Liver (tissue), 9 donors: Measurements from ENCODE around the gene GPR146. TPM values are rescaled to one million over a fixed set of nuclear protein-coding genes. Genes with fewer than 3 reads are reported as not detected.

Experiments
- DNase-seq: peaks from one replicate; pipeline ENCODE4 v3.0.0-alpha.2; 2017; ENCODE audit warnings: low spot score
- H3K27ac ChIP-seq, 2 donors: one replicate each; pipeline ENCODE4 v1.7.0; 2013; ENCODE audit warnings: inconsistent platforms in 2 of 2, low read length in 2 of 2, control low read depth in 1 of 2, low read depth in 1 of 2, mild to moderate bottlenecking in 1 of 2
- H3K27me3 ChIP-seq, 4 donors: one replicate each; pipeline versions ENCODE4 v1.6.1 to v1.7.0; 2013; ENCODE audit warnings: low read length in 3 of 4, inconsistent platforms in 1 of 4, mild to moderate bottlenecking in 1 of 4, moderate library complexity in 1 of 4; ENCODE audit not compliant: control insufficient read depth in 4 of 4, insufficient read depth in 4 of 4
- H3K36me3 ChIP-seq, 4 donors: one replicate each; pipeline versions ENCODE4 v1.6.1 to v1.7.0; 2013; ENCODE audit warnings: low read length in 3 of 4, mild to moderate bottlenecking in 3 of 4, low read depth in 1 of 4, moderate library complexity in 1 of 4; ENCODE audit not compliant: control insufficient read depth in 4 of 4, insufficient read depth in 3 of 4
- H3K4me1 ChIP-seq, 4 donors: one replicate each; pipeline versions ENCODE4 v1.6.1 to v1.7.0; 2013; ENCODE audit warnings: low read length in 3 of 4, mild to moderate bottlenecking in 3 of 4, moderate library complexity in 1 of 4; ENCODE audit not compliant: control insufficient read depth in 4 of 4, insufficient read depth in 4 of 4
- H3K4me3 ChIP-seq, 3 donors: one replicate each; pipeline versions ENCODE4 v1.6.1 to v1.7.0; 2013; ENCODE audit warnings: low read length in 3 of 3, control low read depth in 1 of 3, low read depth in 1 of 3, mild to moderate bottlenecking in 1 of 3
- H3K9ac ChIP-seq, 2 donors: one replicate each; pipeline ENCODE4 v1.7.0; 2013; ENCODE audit warnings: low read length in 2 of 2, mild to moderate bottlenecking in 2 of 2, moderate library complexity in 2 of 2, control low read depth in 1 of 2, low read depth in 1 of 2
- H3K9me3 ChIP-seq, 4 donors: one replicate each; pipeline versions ENCODE4 v1.6.1 to v1.7.0; 2013; ENCODE audit warnings: low read length in 3 of 4; ENCODE audit not compliant: control insufficient read depth in 4 of 4
- ATF3 ChIP-seq: IDR thresholded peaks from 2 replicates; pipeline ENCODE4 v1.6.1; 2016; ENCODE audit warnings: antibody characterized with exemption
- CTCF ChIP-seq: fragments of 150-350 bp; IDR thresholded peaks from 2 replicates; pipeline ENCODE4 v1.5.1; 2017; ENCODE audit warnings: improper control_type of control experiment, low read depth, low read length; ENCODE audit not compliant: missing input control
- EGR1 ChIP-seq, 2 donors: IDR thresholded peaks; 2 replicates each; pipeline ENCODE4 v1.6.1; 2016 to 2018; ENCODE audit warnings: antibody characterized with exemption in 2 of 2, low read depth in 2 of 2
- FOXA1 ChIP-seq: IDR thresholded peaks from 2 replicates; pipeline ENCODE4 v1.6.1; 2016; ENCODE audit warnings: antibody characterized with exemption
- FOXA2 ChIP-seq: IDR thresholded peaks from 2 replicates; pipeline ENCODE4 v1.6.1; 2016; ENCODE audit warnings: antibody characterized with exemption
- GABPA ChIP-seq, 2 donors: IDR thresholded peaks in 1 of 2; conservative IDR thresholded peaks in 1 of 2; 2 replicates each; pipeline ENCODE4 v1.6.1; 2016; ENCODE audit warnings: antibody characterized with exemption in 2 of 2, mild to moderate bottlenecking in 1 of 2, moderate library complexity in 1 of 2
- HNF4A ChIP-seq, 2 donors: conservative IDR thresholded peaks; 2 replicates each; pipeline ENCODE4 v1.6.1; 2016; ENCODE audit warnings: antibody characterized with exemption in 2 of 2, mild to moderate bottlenecking in 2 of 2
- HNF4G ChIP-seq: IDR thresholded peaks from 2 replicates; pipeline ENCODE4 v1.6.1; 2016; ENCODE audit warnings: antibody characterized with exemption
- NR2F2 ChIP-seq: IDR thresholded peaks from 2 replicates; pipeline ENCODE4 v1.6.1; 2016; ENCODE audit warnings: antibody characterized with exemption
- RAD21 ChIP-seq, 2 donors: IDR thresholded peaks; 2 replicates each; pipeline ENCODE4 v1.6.1; 2016; ENCODE audit warnings: antibody characterized with exemption in 2 of 2, mild to moderate bottlenecking in 2 of 2
- RXRA ChIP-seq, 2 donors: IDR thresholded peaks; 2 replicates each; pipeline ENCODE4 v1.6.1; 2017 to 2018; ENCODE audit warnings: antibody characterized with exemption in 2 of 2, mild to moderate bottlenecking in 1 of 2
- SP1 ChIP-seq: IDR thresholded peaks from 2 replicates; pipeline ENCODE4 v1.6.1; 2018; ENCODE audit warnings: antibody characterized with exemption, mild to moderate bottlenecking
- TAF1 ChIP-seq: conservative IDR thresholded peaks from 2 replicates; pipeline ENCODE4 v1.6.1; 2016; ENCODE audit warnings: antibody characterized with exemption, mild to moderate bottlenecking
- YY1 ChIP-seq: IDR thresholded peaks from 2 replicates; pipeline ENCODE4 v1.6.1; 2016; ENCODE audit warnings: antibody characterized with exemption, mild to moderate bottlenecking
- ZBTB33 ChIP-seq: IDR thresholded peaks from 2 replicates; pipeline ENCODE4 v1.6.1; 2016; ENCODE audit warnings: antibody characterized with exemption
- WGBS: extraction: QIAGEN DNeasy Blood & Tissue Kit; methylation state at CpG from one replicate; pipeline ENCODE4 v1.1.7; 2013; 5-methylcytosine and 5-hydroxymethylcytosine counted together
- polyA plus RNA-seq, 2 donors: library from polyadenylated mRNA; stranded (reverse) in 1 of 2; unstranded in 1 of 2; fragments of 200-250 nt in 1 of 2; fragments of >200 nt in 1 of 2; fragmentation: Nextera tagmentation in 1 of 2; extraction: Ambion mirVana in 1 of 2; gene quantifications; one replicate each; pipeline versions ENCODE4 v1.2.1 to v1.2.3, GENCODE V29; 2013 to 2015
- total RNA-seq, 2 donors: library from RNA; depleted of rRNA; stranded (reverse); fragments of >200 nt; gene quantifications; one replicate each; pipeline ENCODE4 v1.2.3, GENCODE V29; 2014
- TF ChIP-seq, protein P1 (sequence below): IDR thresholded peaks from 2 replicates; pipeline ENCODE4 v1.6.1; 2016; ENCODE audit warnings: antibody characterized with exemption, mild to moderate bottlenecking
- TF ChIP-seq, protein P2 (sequence below): IDR thresholded peaks from 2 replicates; pipeline ENCODE4 v1.6.1; 2016; ENCODE audit warnings: antibody characterized with exemption
- donor health status: healthy.
- donor health status: healthy.
- donor health status: healthy.
- donor health status: healthy.
- donor health status: healthy.

Gene GPR146
- total and polyA plus RNA-seq, 4 donors, result 15.5 to 33.5 (median 26.7) TPM

DNA sequence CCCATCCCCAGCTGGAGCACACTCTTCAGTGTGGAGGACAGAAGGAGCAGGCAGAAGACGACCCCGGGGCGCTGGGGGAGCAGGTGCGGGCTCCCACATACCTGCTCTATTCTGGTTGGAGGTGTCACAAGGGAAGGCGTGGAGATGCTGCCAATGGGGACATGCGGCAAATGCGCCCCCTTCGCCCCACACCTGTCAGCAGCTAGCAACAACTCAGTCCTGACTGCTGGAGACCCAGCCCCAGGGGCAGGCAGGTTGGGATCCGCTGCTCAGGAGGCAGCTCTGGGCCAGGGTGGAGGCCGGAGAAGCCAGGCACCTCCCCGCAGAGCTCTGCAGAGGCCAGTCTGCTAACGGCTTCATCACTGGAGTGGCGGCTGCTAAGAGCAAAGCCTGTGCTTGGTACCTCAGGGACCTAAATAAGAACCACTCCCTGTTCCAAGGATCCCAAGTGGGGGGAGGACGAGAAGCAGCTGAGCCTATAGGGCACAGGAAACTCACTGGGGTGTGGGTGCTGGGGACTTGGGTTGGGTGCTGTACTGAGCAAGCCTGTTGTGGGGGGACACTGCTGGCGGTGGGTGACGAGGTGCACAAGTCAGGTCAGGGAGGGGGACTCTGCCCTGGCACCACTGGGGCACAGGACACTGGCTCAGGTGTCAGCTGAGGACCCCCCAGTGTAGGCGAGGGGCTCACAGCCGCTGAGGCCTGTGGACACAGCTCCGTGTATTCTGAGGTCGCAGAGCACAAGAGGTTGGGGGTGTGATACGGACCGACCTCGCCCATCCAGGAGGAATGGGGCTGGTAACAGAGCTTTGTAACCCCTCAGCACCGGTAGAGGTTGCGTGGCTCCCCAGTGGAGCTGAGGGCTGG lies 19.2 kb upstream of the GPR146 start:
- 96% methylated on average over 25 of the region's 25 CpGs for WGBS
- Histone ChIP-seq H3K9ac (no peak overlapping the region), H3K9me3 (no peaks in the 10 kb centered on the region), H3K27me3 (no peaks in the 10 kb centered on the region), H3K27ac (no peak overlapping the region), H3K36me3 (peaks cover 0 to 5% (median 0%) of the 10 kb centered on the region in 4 donors), H3K4me1 (peaks cover 0 to 9% (median 6%) of the 10 kb centered on the region in 4 donors), H3K4me3 (no peak overlapping the region)
- no peak for DNase-seq
- TF ChIP-seq NR2F2 (no peak), GABPA (IDR thresholded peaks at IDR 0.05 in 1 of 2, conservative IDR thresholded peaks at IDR 0.05 in 1 of 2) (no peak), FOXA2 (no peak), HNF4G (no peak), HNF4A (conservative IDR thresholded peaks at IDR 0.05) (no peak), FOXA1 (no peak), YY1 (no peak), RXRA (IDR thresholded peaks at IDR 0.05) (no peak), RAD21 (IDR thresholded peaks at IDR 0.05) (no peak), ZBTB33 (no peak), SP1 (no peak), ATF3 (no peak)
- TF ChIP-seq, protein P1, sequence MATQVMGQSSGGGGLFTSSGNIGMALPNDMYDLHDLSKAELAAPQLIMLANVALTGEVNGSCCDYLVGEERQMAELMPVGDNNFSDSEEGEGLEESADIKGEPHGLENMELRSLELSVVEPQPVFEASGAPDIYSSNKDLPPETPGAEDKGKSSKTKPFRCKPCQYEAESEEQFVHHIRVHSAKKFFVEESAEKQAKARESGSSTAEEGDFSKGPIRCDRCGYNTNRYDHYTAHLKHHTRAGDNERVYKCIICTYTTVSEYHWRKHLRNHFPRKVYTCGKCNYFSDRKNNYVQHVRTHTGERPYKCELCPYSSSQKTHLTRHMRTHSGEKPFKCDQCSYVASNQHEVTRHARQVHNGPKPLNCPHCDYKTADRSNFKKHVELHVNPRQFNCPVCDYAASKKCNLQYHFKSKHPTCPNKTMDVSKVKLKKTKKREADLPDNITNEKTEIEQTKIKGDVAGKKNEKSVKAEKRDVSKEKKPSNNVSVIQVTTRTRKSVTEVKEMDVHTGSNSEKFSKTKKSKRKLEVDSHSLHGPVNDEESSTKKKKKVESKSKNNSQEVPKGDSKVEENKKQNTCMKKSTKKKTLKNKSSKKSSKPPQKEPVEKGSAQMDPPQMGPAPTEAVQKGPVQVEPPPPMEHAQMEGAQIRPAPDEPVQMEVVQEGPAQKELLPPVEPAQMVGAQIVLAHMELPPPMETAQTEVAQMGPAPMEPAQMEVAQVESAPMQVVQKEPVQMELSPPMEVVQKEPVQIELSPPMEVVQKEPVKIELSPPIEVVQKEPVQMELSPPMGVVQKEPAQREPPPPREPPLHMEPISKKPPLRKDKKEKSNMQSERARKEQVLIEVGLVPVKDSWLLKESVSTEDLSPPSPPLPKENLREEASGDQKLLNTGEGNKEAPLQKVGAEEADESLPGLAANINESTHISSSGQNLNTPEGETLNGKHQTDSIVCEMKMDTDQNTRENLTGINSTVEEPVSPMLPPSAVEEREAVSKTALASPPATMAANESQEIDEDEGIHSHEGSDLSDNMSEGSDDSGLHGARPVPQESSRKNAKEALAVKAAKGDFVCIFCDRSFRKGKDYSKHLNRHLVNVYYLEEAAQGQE, result no peak
- TF ChIP-seq, protein P2, sequence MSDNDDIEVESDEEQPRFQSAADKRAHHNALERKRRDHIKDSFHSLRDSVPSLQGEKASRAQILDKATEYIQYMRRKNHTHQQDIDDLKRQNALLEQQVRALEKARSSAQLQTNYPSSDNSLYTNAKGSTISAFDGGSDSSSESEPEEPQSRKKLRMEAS, result no peak

DNA sequence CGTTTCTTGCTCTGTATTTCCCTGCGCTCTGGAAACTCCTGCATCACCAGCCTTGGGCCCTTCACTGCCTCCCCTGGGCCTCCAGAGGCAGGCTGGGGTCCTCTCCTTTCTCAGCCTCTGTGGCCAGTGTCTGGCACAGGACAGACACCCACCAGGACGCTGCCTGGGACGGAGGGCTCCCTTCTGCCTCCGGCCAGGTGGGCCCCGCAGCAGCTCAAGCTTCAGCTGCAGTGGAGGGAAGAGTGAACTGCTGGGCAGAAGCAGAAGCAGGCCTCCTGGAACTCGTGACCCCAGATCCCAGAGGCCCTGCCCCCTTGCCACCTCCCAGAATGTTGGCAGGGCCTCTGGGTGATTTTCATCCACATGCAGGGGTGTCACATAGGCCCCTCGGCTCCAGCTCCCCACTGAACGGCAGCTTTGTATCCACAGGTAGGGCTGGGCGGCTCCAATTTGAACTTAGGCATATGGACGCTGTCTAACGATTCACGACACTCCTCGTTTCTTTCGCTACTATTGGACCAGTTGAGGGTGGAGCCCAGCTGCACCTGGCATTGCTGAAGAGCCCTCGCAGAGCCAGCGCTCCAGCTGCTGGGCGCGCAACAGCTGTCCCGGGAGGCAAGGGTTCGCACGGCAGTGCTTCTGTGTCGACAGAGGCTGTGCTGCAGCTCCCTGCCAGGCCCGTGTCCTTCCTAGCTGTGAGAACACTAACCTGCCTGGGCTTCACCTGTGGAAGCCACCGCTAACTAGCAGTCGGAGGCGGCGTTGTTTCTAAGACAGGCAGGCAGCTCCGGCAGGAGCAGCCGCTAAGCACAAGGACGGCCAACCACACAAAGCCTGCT lies 18.4 kb upstream of the GPR146 start:
- peaks cover 0 to 3% (median 0%) of the 10 kb centered on the region in 4 donors for H3K36me3 ChIP-seq
- no peaks in the 10 kb centered on the region for H3K27me3 ChIP-seq
- H3K9ac ChIP-seq, result no peak overlapping the region
- 97% methylated on average over 31 of the region's 31 CpGs for WGBS
- H3K4me3 ChIP-seq, result no peak overlapping the region
- H3K9me3 ChIP-seq, result no peaks in the 10 kb centered on the region
- DNase-seq, result no peak
- peaks cover 0 to 9% (median 6%) of the 10 kb centered on the region in 4 donors for H3K4me1 ChIP-seq
- H3K27ac ChIP-seq, result no peak overlapping the region
- no peak for TF ChIP-seq ATF3
- TF ChIP-seq SP1, result no peak
- TF ChIP-seq FOXA1, result no peak
- TF ChIP-seq, protein P1, result no peak
- no peak for TF ChIP-seq NR2F2
- no peak for TF ChIP-seq YY1
- TF ChIP-seq CTCF, result no peak
- no peak for TF ChIP-seq HNF4G
- no peak for TF ChIP-seq RXRA (IDR thresholded peaks at IDR 0.05)
- TF ChIP-seq EGR1 (IDR thresholded peaks at IDR 0.05; ENCODE audit: low read depth in 2 of 2), result no peak
- no peak for TF ChIP-seq GABPA (IDR thresholded peaks at IDR 0.05 in 1 of 2, conservative IDR thresholded peaks at IDR 0.05 in 1 of 2)
- TF ChIP-seq TAF1, result no peak
